Mesodermal cell (in vitro differentiated cells): ENCODE data around the gene PCSK5.

Experiments used
- H3K27ac ChIP-seq: 2 replicates; pipeline ENCODE4 v1.7.0; 2013; ENCODE audit warnings: mild to moderate bottlenecking, low read depth, low read length, moderate library complexity; ENCODE audit not compliant: severe bottlenecking
- H3K36me3 ChIP-seq: 2 replicates; pipeline ENCODE4 v1.7.1; 2013; ENCODE audit warnings: mild to moderate bottlenecking, low read length, moderate library complexity; ENCODE audit not compliant: control insufficient read depth, insufficient read depth
- H3K4me1 ChIP-seq: one replicate; pipeline ENCODE4 v1.7.1; 2013; ENCODE audit warnings: mild to moderate bottlenecking, low read length; ENCODE audit not compliant: insufficient read depth, control insufficient read depth, poor library complexity, severe bottlenecking
- H3K4me3 ChIP-seq: 2 replicates; pipeline ENCODE4 v1.7.0; 2013; ENCODE audit warnings: low read length, control low read depth, mild to moderate bottlenecking; ENCODE audit not compliant: insufficient read depth, poor library complexity, severe bottlenecking; ENCODE audit errors: extremely low read depth
- H3K9me3 ChIP-seq: 2 replicates; pipeline ENCODE4 v1.7.1; 2013; ENCODE audit warnings: mild to moderate bottlenecking, low read length, moderate library complexity; ENCODE audit not compliant: control insufficient read depth
- WGBS, 2 experiments: methylation state at CpG; one replicate each; pipeline ENCODE4 v1.1.5; 2013; ENCODE audit warnings: missing lambda C conversion rate in 2 of 2; ENCODE audit not compliant: insufficient coverage in 2 of 2; 5-methylcytosine and 5-hydroxymethylcytosine counted together

The PCSK5 gene

DNA sequence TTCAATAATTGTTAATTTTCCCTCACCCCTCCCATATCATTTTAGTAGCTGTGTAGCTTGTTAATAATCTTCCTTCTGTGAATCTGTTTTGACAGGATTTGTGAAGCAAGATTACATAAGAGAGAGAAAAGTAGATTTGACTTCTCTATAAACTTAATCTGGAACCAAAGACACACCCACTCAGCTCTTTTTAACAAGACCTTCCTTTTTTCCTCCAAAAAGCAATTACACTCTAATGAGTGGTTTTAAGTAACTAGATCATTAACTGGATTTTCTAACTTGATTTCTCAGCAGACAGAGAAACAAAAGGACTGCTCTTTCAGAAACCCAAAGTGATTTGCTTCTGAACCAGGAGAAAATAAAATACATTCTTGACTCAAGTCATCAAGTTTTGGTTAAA, 481.9 kb downstream of the PCSK5 start:
- Histone ChIP-seq H3K27ac (no peak overlapping the region), H3K4me3 (no peak overlapping the region), H3K9me3 (no peaks in the 10 kb centered on the region), H3K36me3 (no peaks in the 10 kb centered on the region), H3K4me1 (peaks cover 22% of the 10 kb centered on the region)

DNA sequence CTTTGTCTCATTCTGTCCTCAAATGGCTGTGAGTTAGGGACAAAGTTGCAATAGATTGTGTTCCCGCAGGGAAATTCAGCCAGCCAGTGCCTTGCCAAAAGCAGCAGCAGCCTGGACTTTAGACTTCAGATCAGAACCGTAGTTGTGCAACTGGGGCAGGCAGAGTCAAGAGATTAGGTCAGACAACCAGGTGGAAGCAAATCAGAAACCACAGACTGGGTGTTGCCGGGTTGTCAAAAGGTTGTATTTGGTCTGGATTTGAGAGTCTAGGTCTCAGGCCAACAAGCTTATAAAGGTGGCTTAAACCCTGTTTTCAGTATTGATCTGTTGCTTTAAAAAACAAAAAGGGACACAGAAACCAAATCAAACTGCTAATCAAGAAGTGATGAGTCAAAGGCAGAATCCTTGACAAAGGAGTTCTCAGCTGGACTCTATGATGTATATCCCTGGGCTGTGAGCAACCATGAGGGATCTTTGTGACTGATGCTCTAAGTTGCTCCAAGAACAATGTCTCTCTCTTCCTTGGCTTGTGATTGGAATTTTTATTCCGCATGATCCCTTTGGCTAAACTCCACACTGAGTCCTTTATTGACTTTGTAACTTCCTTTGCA, 482.8 kb downstream of the PCSK5 start:
- no peak overlapping the region for H3K4me3 ChIP-seq
- H3K4me1 ChIP-seq = peaks cover 22% of the 10 kb centered on the region
- no peak overlapping the region for H3K27ac ChIP-seq
- no peaks in the 10 kb centered on the region for H3K36me3 ChIP-seq
- no peaks in the 10 kb centered on the region for H3K9me3 ChIP-seq
- WGBS, 2 experiments = 92 to 98% methylated on average over 3 of the region's 4 CpGs

DNA sequence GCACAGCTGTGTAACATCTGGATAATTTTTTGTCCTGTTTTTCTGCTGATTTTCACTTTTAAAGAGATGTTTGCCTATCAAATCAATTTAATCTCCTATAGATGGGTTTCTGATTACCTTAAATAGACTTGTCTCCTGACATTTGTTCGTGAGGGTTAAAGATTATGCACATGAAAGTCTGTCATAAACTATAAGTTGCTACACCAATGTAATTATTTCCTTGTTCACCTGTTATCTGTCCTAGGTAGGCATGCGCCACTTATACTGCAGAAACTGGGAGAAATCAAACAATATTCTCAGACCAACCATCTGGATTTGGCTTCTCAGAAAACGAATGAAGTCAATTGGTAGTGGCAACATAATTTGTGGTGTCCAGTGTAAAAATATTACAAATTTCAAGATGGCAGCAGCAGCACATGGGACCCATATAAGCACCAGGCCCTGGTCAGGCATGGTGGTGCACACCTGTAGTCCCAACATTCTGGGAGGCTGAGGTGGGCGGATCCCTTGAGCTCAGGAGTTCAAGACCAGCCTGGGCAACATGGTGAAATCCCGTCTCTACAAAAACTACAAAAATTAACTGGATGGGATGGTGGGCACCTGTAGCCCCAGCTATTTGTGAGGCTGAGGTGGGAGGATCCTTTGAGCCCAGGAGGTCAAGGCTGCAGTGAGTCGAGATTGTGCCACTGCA, 483.5 kb downstream of the PCSK5 start:
- WGBS, 2 experiments = 88 to 92% methylated on average over 2 to 3 of the region's 6 CpGs
- Histone ChIP-seq H3K9me3 (no peaks in the 10 kb centered on the region), H3K4me3 (no peak overlapping the region), H3K4me1 (peaks cover 22% of the 10 kb centered on the region), H3K36me3 (no peaks in the 10 kb centered on the region), H3K27ac (no peak overlapping the region)

DNA sequence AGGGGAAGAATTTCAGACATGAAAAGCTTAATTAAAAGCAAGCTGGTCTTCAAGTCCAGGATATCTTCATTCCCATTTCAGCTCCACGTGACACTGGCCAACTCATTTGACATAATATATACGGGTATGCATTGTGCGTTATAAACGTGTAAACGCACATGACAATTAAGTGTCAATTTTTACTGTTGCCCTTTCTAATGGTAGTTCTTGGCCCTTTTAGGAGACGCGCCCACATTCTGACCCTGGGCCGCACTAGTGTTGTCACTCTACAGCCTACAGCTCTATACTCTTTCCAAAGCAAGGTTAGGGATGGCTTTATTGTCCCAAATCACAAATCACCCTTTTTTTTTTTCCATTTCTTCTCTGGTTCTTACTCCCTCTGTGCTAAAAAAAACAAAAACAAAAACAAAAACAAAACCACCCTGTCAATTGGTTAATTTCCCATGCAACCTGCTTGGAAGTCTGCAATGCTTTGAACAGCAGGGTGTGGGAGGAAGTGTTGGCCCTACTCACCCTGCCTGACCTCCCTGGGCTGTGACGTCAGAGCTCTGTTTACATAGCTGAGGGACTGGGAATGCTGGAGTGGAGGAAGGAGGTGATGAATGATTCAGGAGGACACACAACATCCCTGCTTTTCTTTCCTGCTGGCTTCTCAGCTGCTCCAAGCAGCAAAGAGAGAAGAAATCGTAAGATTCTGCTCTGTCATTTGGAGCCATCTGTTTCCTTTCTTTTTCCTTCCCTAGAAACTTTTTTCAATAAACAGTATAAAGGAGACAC, 484.5 kb downstream of the PCSK5 start:
- Histone ChIP-seq H3K36me3 (no peaks in the 10 kb centered on the region), H3K4me3 (no peak overlapping the region), H3K4me1 (peaks cover 22% of the 10 kb centered on the region), H3K27ac (peak overlapping the region; percentile 71), H3K9me3 (no peaks in the 10 kb centered on the region)
- 89 to 99% methylated on average over 7 of the region's 10 CpGs for WGBS, 2 experiments

DNA sequence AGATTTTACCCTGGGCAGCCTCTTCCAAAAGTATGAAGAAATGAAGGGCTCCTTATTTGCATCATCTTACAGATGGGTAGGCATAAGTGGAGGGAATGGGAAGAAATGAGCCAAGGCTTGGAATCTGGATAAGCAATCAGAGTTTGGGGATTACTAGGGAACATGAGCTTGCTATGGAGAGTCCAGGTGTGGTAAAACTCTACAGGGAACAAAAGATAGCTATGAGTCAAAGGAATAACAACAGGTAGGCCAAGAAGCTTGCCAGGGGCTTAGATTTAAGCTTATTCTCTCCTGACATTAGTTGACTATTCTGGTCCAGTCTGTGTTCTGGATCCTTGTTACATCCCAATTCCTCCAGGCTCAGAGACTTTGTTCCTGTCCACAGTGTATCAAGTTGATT, 487.3 kb downstream of the PCSK5 start:
- no peaks in the 10 kb centered on the region for H3K9me3 ChIP-seq
- H3K4me1 ChIP-seq = peaks cover 16% of the 10 kb centered on the region
- H3K4me3 ChIP-seq = no peak overlapping the region
- H3K36me3 ChIP-seq = no peaks in the 10 kb centered on the region
- H3K27ac ChIP-seq = no peak overlapping the region

DNA sequence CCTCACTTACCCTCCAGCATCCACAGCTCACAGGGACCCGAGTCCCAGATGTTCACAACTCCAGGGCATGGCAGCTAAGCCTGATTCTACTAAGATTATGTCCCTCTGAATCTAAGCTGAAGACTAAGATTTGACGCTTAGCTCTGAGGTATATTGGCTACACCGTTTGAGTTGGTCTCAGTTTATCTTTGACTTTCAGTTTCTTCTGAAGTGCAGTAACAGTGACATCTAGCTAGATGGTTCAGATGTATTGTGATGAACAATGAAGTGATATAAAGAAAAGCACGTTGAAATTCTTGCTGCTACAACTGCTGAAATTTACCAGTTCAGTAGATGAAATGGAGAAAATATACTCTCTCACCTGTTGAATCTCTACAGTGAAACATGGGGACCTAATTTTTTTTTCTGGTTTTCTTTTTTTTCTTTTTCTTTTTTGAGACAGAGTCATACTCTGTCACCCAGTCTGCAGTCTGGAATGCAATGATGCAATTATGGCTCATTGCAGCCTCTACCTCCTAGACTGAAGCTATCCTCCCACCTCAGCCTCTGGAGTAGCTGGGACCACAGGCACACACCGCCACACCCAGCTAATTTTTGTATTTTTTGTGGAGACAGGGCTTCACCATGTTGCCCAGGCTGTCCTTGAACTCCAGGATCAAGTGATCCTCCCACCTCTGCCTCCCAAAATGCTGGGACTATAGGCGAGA, 488.0 kb downstream of the PCSK5 start:
- Histone ChIP-seq H3K9me3 (no peaks in the 10 kb centered on the region), H3K27ac (no peak overlapping the region), H3K36me3 (no peaks in the 10 kb centered on the region), H3K4me1 (peaks cover 13% of the 10 kb centered on the region), H3K4me3 (no peak overlapping the region)
- 92 to 93% methylated on average over 4 to 5 of the region's 6 CpGs for WGBS, 2 experiments

DNA sequence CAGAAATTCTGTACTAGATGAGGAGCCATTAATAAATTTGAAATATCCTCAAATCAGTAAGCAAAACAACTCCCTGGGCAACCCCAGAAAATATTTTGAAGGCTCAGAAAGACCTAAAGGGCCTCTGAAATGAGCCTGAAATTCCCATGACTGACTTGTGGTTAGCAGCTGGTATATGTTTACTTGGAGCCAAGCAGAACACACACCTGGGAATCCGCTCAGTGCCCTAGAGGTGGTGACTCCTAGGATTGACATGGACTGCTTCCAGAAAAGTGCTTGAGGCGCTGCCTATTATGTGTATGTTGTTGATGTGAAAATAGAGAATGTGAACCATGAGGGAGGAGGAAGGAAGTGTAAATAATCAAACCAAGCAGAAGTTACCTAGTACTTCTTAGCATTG, 489.0 kb downstream of the PCSK5 start:
- no peak overlapping the region for H3K27ac ChIP-seq
- peaks cover 11% of the 10 kb centered on the region for H3K4me1 ChIP-seq
- no peak overlapping the region for H3K4me3 ChIP-seq
- no peaks in the 10 kb centered on the region for H3K36me3 ChIP-seq
- no peaks in the 10 kb centered on the region for H3K9me3 ChIP-seq
- WGBS, 2 experiments = 97 to 100% methylated on average over 1 to 2 of the region's 2 CpGs

DNA sequence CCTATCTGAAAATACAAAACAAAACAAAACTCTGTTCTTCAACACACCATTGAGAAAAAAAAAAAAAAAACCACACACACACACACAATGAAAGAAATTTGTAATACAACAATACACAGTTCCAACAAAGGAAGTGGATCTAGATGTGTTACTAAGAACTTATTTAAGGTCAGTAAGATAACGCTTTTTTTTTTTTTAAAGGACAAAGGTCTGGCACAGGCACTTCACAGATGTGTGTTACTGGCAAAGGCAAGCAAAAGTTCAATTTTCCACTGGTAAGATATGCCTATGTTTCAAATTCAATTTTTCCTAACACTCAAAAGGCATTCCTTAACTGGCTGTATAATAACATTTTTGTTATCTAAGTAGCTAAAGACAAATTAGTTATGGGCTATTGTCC, 500.2 kb downstream of the PCSK5 start:
- H3K9me3 ChIP-seq = no peaks in the 10 kb centered on the region
- WGBS, 2 experiments = 100% methylated on average over 1 of the region's 1 CpG; no CpG with 5 or more reads in 1 of the 2 experiments
- peaks cover 4% of the 10 kb centered on the region for H3K4me1 ChIP-seq
- no peak overlapping the region for H3K27ac ChIP-seq
- no peak overlapping the region for H3K4me3 ChIP-seq
- peaks cover 47% of the 10 kb centered on the region for H3K36me3 ChIP-seq

DNA sequence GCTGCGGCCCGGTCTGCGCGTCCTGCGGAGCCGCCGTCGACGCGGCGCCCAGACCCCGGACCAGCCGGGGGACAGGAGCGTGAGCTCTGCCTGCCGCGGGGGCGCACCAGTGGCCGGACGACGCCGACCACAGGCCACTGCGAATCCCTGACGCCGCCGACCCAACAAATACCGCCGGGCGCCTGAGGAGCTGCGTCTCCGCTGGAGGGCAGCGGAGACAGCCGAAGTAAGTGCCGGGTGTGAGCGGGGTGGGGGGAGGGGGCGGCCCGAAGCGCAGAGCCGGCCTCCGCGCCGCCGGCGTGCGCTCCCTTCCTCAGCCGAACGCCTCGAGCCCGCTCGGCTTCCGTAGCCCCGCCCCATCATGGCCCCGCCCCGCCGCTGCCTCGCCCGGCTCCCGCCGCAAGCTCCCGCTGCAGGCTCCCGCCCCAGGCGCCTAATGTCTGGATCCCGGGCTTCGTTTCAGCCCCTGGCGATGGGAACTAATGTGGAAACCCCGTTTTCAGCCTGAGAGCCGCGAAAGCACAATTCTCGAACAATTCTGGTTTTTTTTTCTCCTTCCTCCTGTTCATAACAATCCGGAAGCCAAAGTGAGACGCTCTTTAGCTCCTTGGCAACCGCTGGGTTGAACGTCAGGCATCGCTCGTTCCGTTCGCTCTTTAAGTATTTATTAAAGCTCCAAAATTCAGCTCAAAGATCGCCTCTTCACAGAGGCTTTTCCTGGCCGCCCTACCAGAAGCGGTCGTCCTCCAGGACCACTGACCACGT, 503.9 kb downstream of the PCSK5 start, which contains the start of gene RFK:
Gene RFK, minus strand, starts transcription at position 232 of the 765 bp plus-strand sequence. CDS start 255 bp downstream, outside the sequence.
- Histone ChIP-seq H3K4me1 (peaks cover 4% of the 10 kb centered on the region), H3K27ac (peak within 1 kb of the TSS; percentile 98), H3K36me3 (peaks cover 25% of the 10 kb centered on the region), H3K4me3 (peak within 1 kb of the TSS; percentile 76), H3K9me3 (no peaks in the 10 kb centered on the region)
- 0% methylated on average over 38 to 81 of the region's 81 CpGs for WGBS, 2 experiments

DNA sequence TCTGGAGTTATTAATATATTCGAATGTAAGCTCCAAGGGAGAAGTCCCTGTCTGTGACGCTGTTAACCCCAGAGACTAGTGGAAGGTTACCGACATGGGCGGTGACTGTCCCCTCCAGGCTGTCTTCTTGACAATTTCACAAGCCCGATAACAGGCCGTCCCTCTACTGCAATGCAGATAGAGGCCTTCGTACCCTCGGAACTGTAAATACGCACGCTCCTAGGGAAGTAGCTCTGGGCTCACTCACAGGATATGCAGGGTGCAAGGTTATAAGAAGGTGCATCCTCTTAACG, 504.4 kb downstream of the PCSK5 start:
- H3K36me3 ChIP-seq = peaks cover 23% of the 10 kb centered on the region
- 0 to 4% methylated on average over 3 to 10 of the region's 11 CpGs for WGBS, 2 experiments
- H3K4me3 ChIP-seq = peak overlapping the region; percentile 76
- no peaks in the 10 kb centered on the region for H3K9me3 ChIP-seq
- peaks cover 4% of the 10 kb centered on the region for H3K4me1 ChIP-seq
- H3K27ac ChIP-seq = peak overlapping the region; percentile 98
